Measurements from ENCODE around the gene RTL3. TPM values are rescaled to one million over a fixed set of nuclear protein-coding genes. Genes with fewer than 3 reads are reported as not detected.

Gene RTL3
- total RNA-seq, result under 0.01 and 0.10 TPM in 2 replicates

GRCh38 chrX:78658845-78659744 is at the start of gene RTL3:
RTL3 (minus strand) TSS chrX:78659328; CDS start chrX:78658420, 908 bp downstream.

Other genes starting within 250 kb of the RTL3 start
- gene LPAR4, start 88.4 kb upstream of the RTL3 start, total RNA-seq, result not detected in 2 replicates

All from vein endothelial cell (primary cell).